ENCODE measurements around the gene ANK3. TPM values are rescaled to one million over a fixed set of nuclear protein-coding genes. Genes with fewer than 3 reads are reported as not detected.

Gene ANK3
- total RNA-seq, 1 donor from 2014 or later, result 3.8 TPM

DNA sequence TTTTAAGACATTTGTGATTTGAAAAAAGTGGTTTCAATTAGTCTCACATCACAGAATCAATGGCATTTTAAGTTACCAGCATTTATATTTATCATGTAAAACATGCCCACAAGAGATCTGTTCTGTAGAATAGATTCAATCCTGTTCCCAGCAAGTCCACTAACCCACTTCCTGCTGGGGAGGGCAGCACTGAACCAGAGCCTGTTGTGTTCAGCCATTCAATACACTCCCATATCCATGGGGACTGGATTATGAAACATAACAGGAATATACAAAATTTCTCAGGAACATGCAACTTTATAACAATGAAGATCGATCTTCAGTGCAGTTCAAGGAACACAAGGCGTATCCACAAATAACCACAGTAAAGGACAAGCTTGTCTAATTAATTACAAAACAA is 24.4 kb upstream of the ANK3 start:
- no peak for DNase-seq (ENCODE audit: low spot score)

- DNase-seq (ENCODE audit: low spot score), result no peak
Measured at GRCh38 chr10:60413306-60414012, 23.8 kb upstream of the ANK3 start.

- DNase-seq (ENCODE audit: low spot score), result no peak
Measured at GRCh38 chr10:60410970-60411369, 21.3 kb upstream of the ANK3 start.

GRCh38 chr10:60409202-60409601 is 19.5 kb upstream of the ANK3 start:
- DNase-seq (ENCODE audit: low spot score), result no peak

DNA sequence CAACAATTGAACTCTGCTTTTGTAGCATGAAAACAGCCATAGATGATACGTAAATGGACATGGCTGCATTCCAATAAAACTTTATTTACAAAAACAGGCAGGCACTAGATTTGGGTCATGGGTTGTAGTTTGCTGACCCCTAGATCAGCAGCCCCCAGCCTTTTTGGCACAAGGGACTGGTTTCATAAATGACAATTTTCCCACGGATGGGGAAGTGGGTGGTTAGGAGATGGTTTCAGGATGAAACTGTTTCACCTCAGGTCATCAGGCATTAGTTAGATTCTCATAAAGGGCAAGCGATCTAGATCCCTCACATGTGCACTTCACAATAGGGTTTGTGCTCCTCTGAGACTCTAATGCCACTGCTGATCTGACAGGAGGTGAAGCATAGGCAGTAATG is 16.5 kb upstream of the ANK3 start:
- no peak for DNase-seq (ENCODE audit: low spot score)

- no peak for DNase-seq (ENCODE audit: low spot score)
Measured at GRCh38 chr10:60405172-60405571, 15.5 kb upstream of the ANK3 start.

DNA sequence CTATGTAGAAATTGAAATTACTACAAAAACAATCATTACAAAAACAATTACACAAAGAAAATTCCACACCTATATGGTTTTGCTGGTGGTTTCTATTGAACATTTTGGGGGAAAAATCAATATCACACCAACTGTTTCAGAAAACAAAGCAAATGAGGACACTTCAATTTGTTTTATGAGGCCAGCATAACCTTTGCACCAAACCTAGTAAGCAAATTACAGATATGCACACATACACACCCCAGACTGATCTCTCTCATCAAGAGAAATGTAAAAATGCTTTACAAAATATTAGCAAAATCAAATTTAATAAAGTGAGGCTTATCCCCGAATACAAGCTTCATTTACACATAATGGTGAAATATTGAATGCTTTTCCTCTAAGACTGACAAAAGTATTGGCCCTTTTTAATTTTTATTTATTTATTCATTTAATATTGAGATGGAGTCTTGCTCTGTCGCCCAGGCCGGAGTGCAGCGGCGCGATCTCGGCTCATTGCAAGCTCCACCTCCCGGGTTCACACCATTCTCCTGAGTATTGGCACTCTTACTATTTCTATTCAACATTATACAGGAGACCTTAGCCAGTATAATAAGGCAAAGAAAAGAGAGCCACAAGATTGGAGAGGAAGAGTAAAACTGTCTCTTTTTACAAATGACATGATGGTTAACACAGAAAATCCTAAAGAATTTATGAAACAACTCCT is 13.6 kb upstream of the ANK3 start:
- no peak for DNase-seq (ENCODE audit: low spot score)

DNA sequence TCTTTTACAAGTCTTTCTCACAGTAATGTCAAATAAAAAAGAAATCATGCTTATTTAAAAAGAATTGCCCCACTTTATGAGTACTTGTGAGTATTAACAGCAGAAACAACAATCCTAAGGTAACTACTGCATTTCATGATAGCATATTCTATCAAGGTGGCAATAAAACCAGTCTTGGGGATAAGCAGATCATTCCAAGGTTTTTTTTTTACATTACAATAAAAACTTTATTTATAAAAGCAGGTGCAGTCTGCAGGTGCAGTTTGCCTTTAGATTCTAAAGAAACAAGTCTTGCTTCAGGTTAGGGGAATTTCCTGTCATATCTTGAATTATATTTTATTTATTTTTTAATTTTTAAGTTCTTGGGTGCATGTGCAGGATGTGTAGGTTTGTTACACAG is 10.7 kb upstream of the ANK3 start:
- DNase-seq (ENCODE audit: low spot score), result no peak

GRCh38 chr10:60399328-60399727 is 9.7 kb upstream of the ANK3 start:
- DNase-seq (ENCODE audit: low spot score), result no peak

DNA sequence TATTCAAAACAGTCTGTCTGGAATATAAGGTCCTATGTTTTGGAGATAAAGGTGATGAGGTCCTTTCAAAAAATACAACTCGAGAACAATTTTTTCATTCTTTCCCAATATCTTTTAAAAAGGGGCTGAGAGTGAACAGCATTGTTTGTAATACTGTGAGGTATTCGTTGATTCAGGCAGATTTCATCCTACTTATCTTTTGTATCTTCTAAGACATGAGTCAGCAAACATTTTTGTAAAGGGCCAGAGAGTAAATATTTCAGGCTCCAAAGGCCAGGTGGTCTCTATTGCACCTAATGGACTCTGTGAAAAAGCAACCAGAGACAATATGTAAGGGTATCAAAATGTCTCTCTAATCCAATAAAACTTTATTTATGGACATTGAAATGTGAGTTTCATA is 8.1 kb upstream of the ANK3 start:
- DNase-seq (ENCODE audit: low spot score), result no peak

- no peak for DNase-seq (ENCODE audit: low spot score)
Measured at GRCh38 chr10:60396766-60397165, 7.1 kb upstream of the ANK3 start.

DNA sequence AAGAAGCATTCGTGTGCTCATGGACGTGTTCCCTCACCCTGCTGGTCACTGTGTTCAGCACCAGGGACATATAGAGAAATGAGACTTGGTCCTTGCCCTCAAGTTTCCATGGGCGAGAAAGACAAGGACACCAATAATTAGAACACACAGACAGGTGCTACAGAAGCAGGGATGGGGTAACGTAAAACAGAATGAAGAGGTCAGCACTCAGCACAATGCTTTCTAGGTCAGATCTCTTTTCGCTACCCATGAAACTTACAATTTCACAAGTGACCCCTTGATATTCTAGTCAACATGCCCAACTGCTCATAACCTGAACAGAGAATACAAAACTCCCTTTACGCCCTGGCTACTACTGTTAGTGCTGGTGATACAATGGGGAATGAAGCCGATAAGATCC is 6.0 kb upstream of the ANK3 start:
- DNase-seq (ENCODE audit: low spot score), result no peak

DNA sequence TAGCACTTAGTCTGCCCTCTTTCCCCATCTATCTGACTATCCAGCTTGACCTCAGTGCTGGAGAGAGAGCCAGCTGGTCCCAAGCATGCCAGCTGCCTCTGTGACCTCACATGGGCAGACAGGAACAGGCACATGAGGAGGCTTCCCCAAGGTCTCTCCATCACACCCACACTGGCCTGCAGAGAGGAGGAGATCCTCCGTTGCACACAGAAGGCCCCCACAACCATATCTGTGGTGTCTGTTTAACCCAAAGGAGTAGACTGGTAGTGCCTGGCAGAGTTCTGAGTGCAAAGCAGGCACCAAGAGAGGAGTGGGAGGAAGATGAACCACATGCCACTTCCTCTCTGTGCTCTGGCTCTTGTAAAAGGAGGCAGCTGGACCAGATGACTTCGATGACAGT is 4.8 kb upstream of the ANK3 start:
- no peak for DNase-seq (ENCODE audit: low spot score)

DNA sequence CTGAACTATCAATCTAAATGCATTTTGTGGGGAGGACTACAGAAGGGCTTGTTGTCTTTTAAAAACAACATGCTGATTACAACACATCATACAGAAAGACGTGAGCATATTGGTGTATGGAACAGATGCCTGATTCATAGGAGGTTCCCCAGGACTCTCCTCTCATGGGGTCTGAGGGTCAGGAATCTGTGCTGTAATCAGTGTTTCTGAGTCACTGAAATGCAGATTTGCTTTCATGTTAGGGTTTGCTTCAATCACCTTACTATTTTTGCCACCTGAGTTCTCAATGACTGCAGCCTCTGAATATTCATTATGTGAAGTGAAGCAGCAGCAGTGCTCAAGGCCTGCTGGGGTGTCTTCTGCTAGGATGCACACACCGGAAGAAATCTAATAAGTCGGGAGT is 550 bp upstream of the ANK3 start:
- no peak for DNase-seq (ENCODE audit: low spot score)

GRCh38 chr10:60388709-60389301 is 870 bp downstream of the ANK3 start:
- DNase-seq (ENCODE audit: low spot score), result no peak

DNA sequence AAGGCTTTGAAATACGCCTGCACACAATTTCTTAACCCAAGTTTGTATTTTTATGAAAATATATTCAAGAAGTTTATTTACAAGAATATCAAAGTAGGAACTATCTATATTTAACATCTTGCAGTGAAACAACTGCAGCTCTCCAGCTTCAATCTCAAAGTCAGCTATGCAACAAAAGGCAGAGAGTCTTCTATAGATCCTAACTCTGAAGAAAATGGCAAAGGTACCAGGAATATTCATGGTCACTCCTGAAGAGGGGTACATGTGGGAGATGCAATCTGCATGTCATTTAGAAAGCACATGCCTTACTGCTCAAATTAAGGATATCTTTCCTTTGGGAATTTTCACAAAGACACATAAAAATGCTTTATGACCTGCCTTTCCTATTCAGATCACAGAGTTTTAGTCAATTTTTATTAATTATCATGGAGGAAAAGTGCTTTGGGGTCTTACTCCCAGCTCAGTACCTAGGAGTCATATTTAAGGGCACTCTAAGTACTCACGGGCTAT is 1.5 kb downstream of the ANK3 start:
- DNase-seq (ENCODE audit: low spot score), result no peak

DNA sequence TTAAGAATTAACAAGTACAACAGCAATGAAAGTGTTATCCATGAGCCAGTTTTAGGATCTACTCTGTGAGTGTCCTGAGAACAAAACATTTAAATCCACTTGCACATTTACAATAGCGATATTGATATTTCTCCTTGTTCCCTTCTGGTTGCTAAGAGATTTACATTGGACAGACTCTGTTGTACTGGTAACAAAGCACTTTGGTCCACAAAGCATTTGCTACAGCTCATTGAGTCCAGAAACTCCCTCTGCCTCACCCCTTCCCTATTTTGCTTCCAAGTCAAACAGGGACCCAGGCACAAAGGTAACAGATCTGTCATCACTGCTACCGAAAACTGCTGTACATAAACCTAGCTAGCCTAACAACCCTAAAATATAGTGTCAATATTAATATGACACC is 2.1 kb downstream of the ANK3 start:
- DNase-seq (ENCODE audit: low spot score), result no peak

DNA sequence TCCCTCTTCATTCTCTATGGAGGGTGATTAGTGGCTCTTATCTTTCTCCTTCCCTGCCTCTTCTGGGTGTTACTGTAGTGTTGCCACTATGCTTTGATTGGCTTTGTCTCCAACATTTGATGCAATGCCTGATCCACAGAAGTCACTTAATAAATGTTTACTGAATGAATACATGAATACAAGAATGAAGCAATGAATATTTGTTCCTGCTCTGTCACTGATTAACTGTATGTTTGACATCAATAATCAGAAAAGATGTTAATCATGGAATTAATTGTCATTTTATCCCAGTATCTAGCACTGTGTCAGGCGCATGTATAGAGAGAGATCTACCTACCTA is 4.3 kb downstream of the ANK3 start:
- no peak for DNase-seq (ENCODE audit: low spot score)

DNA sequence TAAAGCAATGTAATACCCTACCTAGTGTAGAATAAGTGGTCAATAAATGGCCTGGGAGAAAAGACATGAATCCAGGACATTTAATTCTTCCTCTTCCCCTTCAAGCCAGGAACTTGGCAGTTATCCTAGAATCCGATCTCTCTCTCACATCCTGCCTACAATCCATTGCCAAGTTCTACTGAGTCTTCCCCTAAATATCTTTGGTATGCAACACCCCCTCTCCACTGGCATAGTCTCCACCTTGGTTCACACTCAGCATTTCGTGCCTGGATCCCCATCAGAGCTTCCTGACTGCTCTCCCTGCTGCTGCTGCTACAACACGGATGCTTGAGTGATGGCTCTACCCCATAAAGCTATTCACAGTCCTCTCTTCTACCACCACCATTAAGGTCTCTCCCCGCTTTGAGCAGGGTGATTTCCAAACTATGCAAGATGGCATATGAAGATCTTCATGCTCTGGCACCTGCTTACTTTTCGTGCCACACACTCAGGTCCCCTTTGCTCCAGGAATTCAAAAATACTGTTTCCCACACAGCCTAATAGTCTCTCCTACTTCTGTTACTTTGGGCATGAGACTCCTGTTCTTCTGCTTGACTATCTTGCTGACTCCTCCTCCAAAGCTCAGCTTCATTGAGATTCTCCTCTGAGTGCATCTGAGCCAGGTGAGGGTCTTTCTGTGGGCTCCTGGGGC is 4.8 kb downstream of the ANK3 start:
- DNase-seq (ENCODE audit: low spot score), result no peak

DNA sequence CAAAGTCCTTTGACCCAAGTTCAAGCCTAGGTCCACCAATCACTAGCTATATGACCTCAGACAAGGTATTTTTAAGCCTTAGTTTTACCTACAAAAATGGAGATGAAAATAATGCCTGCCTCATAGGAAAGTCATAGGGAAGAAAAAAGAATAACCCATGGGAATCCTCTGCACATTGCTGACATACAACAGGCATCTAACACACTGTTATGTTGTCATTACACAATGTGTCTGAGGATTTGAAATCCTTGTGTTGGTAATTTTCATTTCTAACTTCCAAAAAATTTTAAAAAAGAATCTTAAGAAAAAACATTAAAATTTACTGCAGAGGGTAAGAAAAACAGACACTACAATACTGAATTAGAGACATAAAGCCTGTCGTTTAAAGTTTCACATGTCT is 5.7 kb downstream of the ANK3 start:
- DNase-seq (ENCODE audit: low spot score), result no peak

GRCh38 chr10:60382946-60383681 is 6.6 kb downstream of the ANK3 start:
- no peak for DNase-seq (ENCODE audit: low spot score)
